Smooth muscle cell (in vitro differentiated cells): ENCODE data around the gene ATG13. TPM values are rescaled to one million over a fixed set of nuclear protein-coding genes. Genes with fewer than 3 reads are reported as not detected.
A peak's percentile ranks its signal among the peaks of the same experiment; 100 is the strongest.
"Not testable (repeated sequence)": the region's sequence is repeated elsewhere in the genome, so short reads cannot be mapped to it uniquely, and the experiment has no call there.

ENCODE experiments used
- DNase-seq: peaks from one replicate; lab custom pipeline; 2025; ENCODE audit not compliant: unreplicated experiment; lab: John Stamatoyannopoulos, UW
- H2AFZ ChIP-seq: fragments of 200-600 bp; sonication (generic); 2 replicates; pipeline ENCODE4 v1.6.0; 2016; ENCODE audit warnings: antibody characterized with exemption, low read depth, mild to moderate bottlenecking
- H3F3A ChIP-seq: fragments of 200-600 bp; sonication (generic); 2 replicates; pipeline ENCODE4 v1.6.0; 2017; ENCODE audit warnings: antibody characterized with exemption, low read depth
- H3K27ac ChIP-seq: fragments of 200-600 bp; sonication (generic); 2 replicates; pipeline ENCODE4 v1.5.1; 2016; ENCODE audit warnings: low read depth, mild to moderate bottlenecking
- H3K27me3 ChIP-seq: fragments of 200-600 bp; sonication (generic); 2 replicates; pipeline ENCODE4 v1.6.1; 2016; ENCODE audit warnings: low read depth, mild to moderate bottlenecking
- H3K36me3 ChIP-seq: fragments of 200-600 bp; sonication (generic); 2 replicates; pipeline ENCODE4 v1.5.1; 2016; ENCODE audit warnings: low read depth
- H3K4me1 ChIP-seq: fragments of 200-600 bp; sonication (generic); 2 replicates; pipeline ENCODE4 v1.5.1; 2016; ENCODE audit warnings: low read depth
- H3K4me2 ChIP-seq: fragments of 200-600 bp; sonication (generic); 2 replicates; pipeline ENCODE4 v1.6.0; 2016; ENCODE audit warnings: mild to moderate bottlenecking
- H3K4me3 ChIP-seq: fragments of 200-600 bp; sonication (generic); 2 replicates; pipeline ENCODE4 v1.5.1; 2016; ENCODE audit warnings: mild to moderate bottlenecking
- H3K79me2 ChIP-seq: fragments of 200-600 bp; sonication (generic); 2 replicates; pipeline ENCODE4 v1.6.0; 2016; ENCODE audit warnings: low read depth, mild to moderate bottlenecking
- H3K9ac ChIP-seq: fragments of 200-600 bp; sonication (generic); 2 replicates; pipeline ENCODE4 v1.6.0; 2016; ENCODE audit warnings: low read depth
- H3K9me3 ChIP-seq: fragments of 200-600 bp; sonication (generic); replicated peaks from 2 replicates; pipeline ENCODE4 v1.5.1; 2016; ENCODE audit warnings: low read depth
- H4K20me1 ChIP-seq: fragments of 200-600 bp; sonication (generic); 2 replicates; pipeline ENCODE4 v1.6.0; 2016; ENCODE audit warnings: low read depth
- CTCF ChIP-seq: fragments of 200-600 bp; sonication (generic); IDR thresholded peaks from 2 replicates; pipeline ENCODE4 v1.5.1; 2017; ENCODE audit warnings: borderline replicate concordance, mild to moderate bottlenecking, antibody characterized with exemption; ENCODE audit not compliant: insufficient read depth, poor library complexity, severe bottlenecking
- WGBS: methylation state at CpG from one replicate; pipeline ENCODE4 v1.1.7; 2016; ENCODE audit warnings: low lambda C conversion rate; 5-methylcytosine and 5-hydroxymethylcytosine counted together
- polyA plus RNA-seq: library from polyadenylated mRNA; unstranded; fragments of >200 nt; fragmentation: Nextera tagmentation; extraction: Ambion mirVana; gene quantifications from 2 replicates; pipeline ENCODE4 v1.2.1, GENCODE V29; 2016
- total RNA-seq: library from RNA; depleted of rRNA; stranded (reverse); fragments of >200 nt; gene quantifications from 2 replicates; pipeline ENCODE4 v1.2.3, GENCODE V29; 2014

ATG13 gene
- total and polyA plus RNA-seq, 2 experiments from 2014 or later: 66.3 to 96.5 TPM

- Histone ChIP-seq H3K79me2 (peaks cover 41% of the 10 kb centered on the region), H3K9me3 (no peaks in the 10 kb centered on the region), H3K4me2 (peak overlapping the region; percentile 100), H4K20me1 (peaks cover 10% of the 10 kb centered on the region), H3K27ac (peak overlapping the region; percentile 96), H3K9ac (peak overlapping the region; percentile 92), H3K36me3 (peaks cover 6% of the 10 kb centered on the region), H3K4me1 (peaks cover 8% of the 10 kb centered on the region), H3K4me3 (peak overlapping the region; percentile 73), H3F3A (peaks cover 8% of the 10 kb centered on the region), H2AFZ (peak overlapping the region; percentile 96), H3K27me3 (no peaks in the 10 kb centered on the region)
- TF ChIP-seq CTCF: no peak
- WGBS: 2% methylated on average over 27 of the region's 29 CpGs
- no peak for DNase-seq
Measured at GRCh38 chr11:46701078-46701654, 83.8 kb downstream of the ATG13 start.

GRCh38 chr11:46705070-46705688 lies 87.8 kb downstream of the ATG13 start:
- WGBS: 98% methylated on average over 28 of the region's 31 CpGs
- DNase-seq: no peak
- Histone ChIP-seq H3K4me2 (no peak overlapping the region), H3K9me3 (no peaks in the 10 kb centered on the region), H2AFZ (no peak overlapping the region), H3K9ac (no peak overlapping the region), H3K79me2 (peaks cover 21% of the 10 kb centered on the region), H3K27ac (no peak overlapping the region), H3K4me1 (no peaks in the 10 kb centered on the region), H3F3A (peaks cover 2% of the 10 kb centered on the region), H3K36me3 (peaks cover 6% of the 10 kb centered on the region), H4K20me1 (no peaks in the 10 kb centered on the region), H3K4me3 (no peak overlapping the region), H3K27me3 (no peaks in the 10 kb centered on the region)
- TF ChIP-seq CTCF: no peak

GRCh38 chr11:46706886-46707285 lies 89.5 kb downstream of the ATG13 start:
- Histone ChIP-seq H3K27me3 (no peaks in the 10 kb centered on the region), H3K27ac (no peak overlapping the region), H3K36me3 (peaks cover 6% of the 10 kb centered on the region), H3K4me2 (no peak overlapping the region), H3K79me2 (peaks cover 11% of the 10 kb centered on the region), H3K4me1 (no peaks in the 10 kb centered on the region), H3K9ac (no peak overlapping the region), H3F3A (no peaks in the 10 kb centered on the region), H2AFZ (no peak overlapping the region), H3K9me3 (no peaks in the 10 kb centered on the region), H4K20me1 (no peaks in the 10 kb centered on the region), H3K4me3 (no peak overlapping the region)
- TF ChIP-seq CTCF: no peak
- DNase-seq: no peak
- 96% methylated on average over 7 of the region's 7 CpGs for WGBS

GRCh38 chr11:46709351-46709750 lies 92.0 kb downstream of the ATG13 start:
- not testable (repeated sequence) for H3K27ac ChIP-seq, H3F3A ChIP-seq, H3K36me3 ChIP-seq, H3K79me2 ChIP-seq, H3K9me3 ChIP-seq, H3K4me1 ChIP-seq, H3K4me2 ChIP-seq, H4K20me1 ChIP-seq, H2AFZ ChIP-seq, H3K4me3 ChIP-seq, DNase-seq, H3K27me3 ChIP-seq, H3K9ac ChIP-seq
- WGBS: 86% methylated on average over 9 of the region's 9 CpGs
